Measurements from ENCODE around the gene LCA5. TPM values are rescaled to one million over a fixed set of nuclear protein-coding genes. Genes with fewer than 3 reads are reported as not detected.
"Not testable (repeated sequence)": the region's sequence is repeated elsewhere in the genome, so short reads cannot be mapped to it uniquely, and the experiment has no call there.

The LCA5 gene
- total RNA-seq, 1 donor from 2014 or later: 1.8 TPM

DNA sequence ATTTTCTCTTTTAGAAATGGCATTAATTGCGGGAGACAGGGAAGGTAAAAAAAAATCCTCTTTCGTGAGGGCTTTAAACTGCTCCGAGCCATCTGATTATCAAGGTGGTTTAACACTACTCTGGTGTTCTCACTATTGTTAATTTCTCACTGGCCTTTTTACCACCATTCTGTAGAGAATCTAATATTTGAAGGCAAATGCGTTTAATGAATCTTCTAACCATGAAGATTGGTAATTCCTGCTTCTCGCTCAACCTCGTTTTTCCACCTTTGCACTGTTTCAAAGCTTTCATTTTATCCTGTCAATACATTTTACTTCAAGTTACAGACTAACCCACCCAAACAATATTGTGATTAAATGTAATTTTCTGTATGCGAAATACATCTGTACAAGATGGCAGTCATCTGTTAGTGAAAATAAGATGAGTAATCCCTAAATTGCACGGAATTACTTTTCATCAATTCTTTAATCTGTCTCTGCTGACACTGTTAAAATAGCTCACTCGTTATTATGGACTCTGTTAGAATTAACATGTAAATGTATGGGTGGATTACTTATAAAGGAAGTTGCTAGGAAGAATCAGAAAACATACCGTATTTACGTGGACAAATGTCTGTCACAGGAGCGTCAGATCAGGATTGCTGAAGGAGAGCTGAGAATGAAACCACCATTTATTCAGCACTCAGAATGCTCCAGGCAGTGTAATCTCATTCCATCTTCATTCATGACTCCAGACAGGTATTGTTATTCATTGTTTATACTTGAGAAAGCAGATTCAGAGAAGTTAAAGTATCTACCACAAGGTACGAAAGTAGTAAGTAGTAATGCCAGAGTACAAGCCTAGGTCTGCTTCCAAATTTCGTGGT, 1.1 kb upstream of the LCA5 start:
- H3K9me3 ChIP-seq (replicated peaks): no peaks in the 10 kb centered on the region
- H3K4me3 ChIP-seq: peak overlapping the region; percentile 84
- no peak for DNase-seq
- H3K36me3 ChIP-seq: no peaks in the 10 kb centered on the region
- peak overlapping the region; percentile 91 for H3K27ac ChIP-seq (replicated peaks)
- no peaks in the 10 kb centered on the region for H3K27me3 ChIP-seq (ENCODE audit: low read depth)
- peaks cover 31% of the 10 kb centered on the region for H3K4me1 ChIP-seq
- intact Hi-C loops (cut with micrococcal nuclease): no loop called here
- TF ChIP-seq, protein P1, sequence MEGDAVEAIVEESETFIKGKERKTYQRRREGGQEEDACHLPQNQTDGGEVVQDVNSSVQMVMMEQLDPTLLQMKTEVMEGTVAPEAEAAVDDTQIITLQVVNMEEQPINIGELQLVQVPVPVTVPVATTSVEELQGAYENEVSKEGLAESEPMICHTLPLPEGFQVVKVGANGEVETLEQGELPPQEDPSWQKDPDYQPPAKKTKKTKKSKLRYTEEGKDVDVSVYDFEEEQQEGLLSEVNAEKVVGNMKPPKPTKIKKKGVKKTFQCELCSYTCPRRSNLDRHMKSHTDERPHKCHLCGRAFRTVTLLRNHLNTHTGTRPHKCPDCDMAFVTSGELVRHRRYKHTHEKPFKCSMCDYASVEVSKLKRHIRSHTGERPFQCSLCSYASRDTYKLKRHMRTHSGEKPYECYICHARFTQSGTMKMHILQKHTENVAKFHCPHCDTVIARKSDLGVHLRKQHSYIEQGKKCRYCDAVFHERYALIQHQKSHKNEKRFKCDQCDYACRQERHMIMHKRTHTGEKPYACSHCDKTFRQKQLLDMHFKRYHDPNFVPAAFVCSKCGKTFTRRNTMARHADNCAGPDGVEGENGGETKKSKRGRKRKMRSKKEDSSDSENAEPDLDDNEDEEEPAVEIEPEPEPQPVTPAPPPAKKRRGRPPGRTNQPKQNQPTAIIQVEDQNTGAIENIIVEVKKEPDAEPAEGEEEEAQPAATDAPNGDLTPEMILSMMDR (IDR thresholded peaks at IDR 0.05; ENCODE audit: borderline replicate concordance): no peak

DNA sequence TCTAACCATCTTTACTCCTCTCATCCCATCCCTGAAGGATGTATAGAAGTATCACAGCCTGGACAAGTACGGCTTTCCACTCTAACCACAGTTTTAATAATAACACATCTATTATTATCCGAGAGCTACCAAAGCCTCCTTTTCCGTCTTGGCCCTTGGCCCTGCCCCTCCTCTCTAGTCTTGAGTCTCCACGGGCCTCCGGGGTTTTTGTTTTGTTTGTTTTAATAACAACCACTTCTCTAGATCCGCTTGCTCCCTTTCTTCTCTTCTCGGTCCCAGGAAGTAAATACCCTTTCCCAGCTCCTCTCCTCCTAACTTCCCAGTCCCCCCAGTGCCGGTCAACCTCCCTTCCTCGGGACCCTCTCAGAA, 661 bp downstream of the LCA5 start:
- intact Hi-C loops (cut with micrococcal nuclease): no loop called here

DNA sequence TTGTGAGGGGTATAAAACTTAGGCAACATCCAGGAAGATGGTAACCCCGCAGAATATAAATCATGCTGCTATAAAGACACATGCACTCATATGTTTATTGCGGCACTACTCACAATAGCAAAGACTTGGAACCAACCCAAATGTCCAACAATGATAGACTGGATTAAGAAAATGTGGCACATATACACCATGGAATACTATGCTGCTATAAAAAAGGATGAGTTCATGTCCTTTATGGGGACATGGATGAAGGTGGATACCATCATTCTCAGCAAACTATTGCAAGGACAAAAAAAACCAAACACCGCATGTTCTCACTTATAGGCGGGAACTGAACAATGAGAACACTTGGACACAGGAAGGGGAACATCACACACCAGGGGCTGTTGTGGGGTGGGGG, 7.7 kb downstream of the LCA5 start:
- H3K27ac ChIP-seq (replicated peaks); intact Hi-C loops (cut with micrococcal nuclease); H3K9me3 ChIP-seq (replicated peaks); DNase-seq; H3K4me3 ChIP-seq; H3K36me3 ChIP-seq; H3K27me3 ChIP-seq (ENCODE audit: low read depth): not testable (repeated sequence)
- H3K4me1 ChIP-seq: peaks cover 12% of the 10 kb centered on the region

More for the DNA sequence above, 661 bp downstream of the LCA5 start:
- no peaks in the 10 kb centered on the region for H3K9me3 ChIP-seq (replicated peaks)
- peak; percentile 55 for DNase-seq
- no peaks in the 10 kb centered on the region for H3K36me3 ChIP-seq
- peak overlapping the region; percentile 84 for H3K4me3 ChIP-seq
- peak overlapping the region; percentile 91 for H3K27ac ChIP-seq (replicated peaks)
- H3K27me3 ChIP-seq (ENCODE audit: low read depth): no peaks in the 10 kb centered on the region
- TF ChIP-seq, protein P1 (IDR thresholded peaks at IDR 0.05; ENCODE audit: borderline replicate concordance): no peak
- peaks cover 29% of the 10 kb centered on the region for H3K4me1 ChIP-seq

GRCh38 chr6:79526897-79527296, 10.3 kb downstream of the LCA5 start:
- H3K4me3 ChIP-seq: no peak overlapping the region
- intact Hi-C loops (cut with micrococcal nuclease): no loop called here
- H3K4me1 ChIP-seq: peaks cover 12% of the 10 kb centered on the region
- DNase-seq: no peak
- TF ChIP-seq, protein P1 (IDR thresholded peaks at IDR 0.05; ENCODE audit: borderline replicate concordance): no peak
- no peak overlapping the region for H3K27ac ChIP-seq (replicated peaks)
- no peaks in the 10 kb centered on the region for H3K27me3 ChIP-seq (ENCODE audit: low read depth)
- no peaks in the 10 kb centered on the region for H3K9me3 ChIP-seq (replicated peaks)
- no peaks in the 10 kb centered on the region for H3K36me3 ChIP-seq

DNA sequence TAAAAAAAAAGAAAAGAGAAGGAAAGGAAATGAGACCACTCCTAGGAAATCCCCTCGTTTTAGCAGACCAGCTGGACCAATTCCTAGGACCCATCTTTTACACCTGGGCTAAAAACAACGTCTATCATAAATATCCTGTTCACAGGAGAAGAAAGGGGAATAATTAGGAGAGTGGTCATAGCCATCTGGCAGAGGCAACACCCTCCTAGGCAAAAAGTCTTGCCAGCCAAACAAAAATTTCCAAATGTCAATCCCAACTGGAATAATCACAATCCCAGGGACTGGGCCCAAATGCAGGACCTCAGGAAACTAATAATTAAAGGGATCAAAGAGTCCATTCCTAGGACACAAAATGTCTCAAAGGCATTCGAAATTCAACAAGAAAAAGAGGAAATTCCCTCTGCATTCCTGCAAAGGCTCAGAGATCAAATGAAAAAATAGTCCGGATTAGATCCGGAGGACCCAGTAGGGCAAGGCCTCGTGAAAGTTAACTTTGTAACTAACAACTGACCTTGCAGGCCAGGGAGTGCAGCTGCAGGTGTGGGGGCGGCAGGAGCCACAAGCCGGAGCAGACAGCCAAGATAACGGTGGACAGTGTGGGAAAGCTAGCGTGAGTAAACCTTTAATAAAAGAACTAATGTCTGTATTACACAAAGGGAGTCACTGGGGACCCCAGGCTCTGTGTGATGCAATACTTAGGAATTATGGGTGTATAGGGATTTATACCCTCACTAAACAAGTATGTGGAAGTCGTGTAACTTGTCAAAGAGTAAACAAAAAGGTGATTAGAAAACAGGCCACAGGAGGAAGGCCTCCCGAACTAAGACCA, 11.7 kb downstream of the LCA5 start:
- TF ChIP-seq, protein P1 (IDR thresholded peaks at IDR 0.05; ENCODE audit: borderline replicate concordance): no peak
- Histone ChIP-seq H3K36me3 (no peaks in the 10 kb centered on the region), H3K27me3 (ENCODE audit: low read depth) (no peaks in the 10 kb centered on the region), H3K27ac (replicated peaks) (peak overlapping the region; percentile 29), H3K4me3 (no peak overlapping the region), H3K4me1 (peaks cover 12% of the 10 kb centered on the region), H3K9me3 (replicated peaks) (no peaks in the 10 kb centered on the region)
- no peak for DNase-seq
- intact Hi-C loops (cut with micrococcal nuclease): no loop called here
